Measurements from ENCODE around the gene STARD5.

The STARD5 gene

GRCh38 chr15:81271761-81272644, 51.9 kb downstream of the STARD5 start:
- DNase-seq, result no peak

GRCh38 chr15:81270781-81271491, 53.0 kb downstream of the STARD5 start:
- DNase-seq, result no peak

- no peak for DNase-seq
Measured at GRCh38 chr15:81270188-81270587, 53.8 kb downstream of the STARD5 start.

GRCh38 chr15:81268881-81269601, 54.9 kb downstream of the STARD5 start:
- DNase-seq, result no peak

- no peak for DNase-seq
Measured at GRCh38 chr15:81268340-81268739, 55.6 kb downstream of the STARD5 start.

- peak; percentile 12 for DNase-seq
Measured at GRCh38 chr15:81265944-81266775, 57.8 kb downstream of the STARD5 start.

- DNase-seq, result no peak
Measured at GRCh38 chr15:81265256-81265943, 58.5 kb downstream of the STARD5 start.

GRCh38 chr15:81264072-81264857, 59.7 kb downstream of the STARD5 start:
- DNase-seq, result no peak

- no peak for DNase-seq
Measured at GRCh38 chr15:81263477-81263876, 60.5 kb downstream of the STARD5 start.

- DNase-seq, result no peak
Measured at GRCh38 chr15:81261172-81261811, 62.6 kb downstream of the STARD5 start.

GRCh38 chr15:81259760-81260298, 64.1 kb downstream of the STARD5 start:
- DNase-seq, result no peak

Measured in SIG-M5 (cell line).